GM23248 (cell line): ENCODE measurements around the gene ASIC2. TPM values are rescaled to one million over a fixed set of nuclear protein-coding genes. Genes with fewer than 3 reads are reported as not detected.

ENCODE experiments used
- DNase-seq: peaks from one replicate; pipeline ENCODE4 v3.0.0-alpha.2; 2015
- H2AFZ ChIP-seq: fragments of 200-600 bp; sonication (generic); 2 replicates; pipeline ENCODE4 v1.6.1; 2016; ENCODE audit warnings: antibody characterized with exemption
- H3F3A ChIP-seq: fragments of 200-600 bp; sonication (generic); 2 replicates; pipeline ENCODE4 v1.6.1; 2016; ENCODE audit warnings: mild to moderate bottlenecking, antibody characterized with exemption, mixed run types; ENCODE audit not compliant: insufficient read depth
- H3K27ac ChIP-seq: fragments of 200-600 bp; sonication (generic); 2 replicates; pipeline ENCODE4 v1.5.1; 2016; ENCODE audit warnings: mild to moderate bottlenecking
- H3K27me3 ChIP-seq: fragments of 200-600 bp; sonication (generic); replicated peaks from 2 replicates; pipeline ENCODE4 v1.6.1; 2016; ENCODE audit warnings: mild to moderate bottlenecking; ENCODE audit not compliant: insufficient read depth
- H3K36me3 ChIP-seq: fragments of 200-600 bp; sonication (generic); 2 replicates; pipeline ENCODE4 v1.6.1; 2016; ENCODE audit warnings: low read depth, mild to moderate bottlenecking
- H3K4me1 ChIP-seq: fragments of 200-600 bp; sonication (generic); 2 replicates; pipeline ENCODE4 v1.6.1; 2016; ENCODE audit warnings: mild to moderate bottlenecking; ENCODE audit not compliant: insufficient read depth
- H3K4me2 ChIP-seq: fragments of 200-600 bp; sonication (generic); one replicate; pipeline ENCODE4 v1.6.1; 2016; ENCODE audit warnings: mild to moderate bottlenecking; ENCODE audit not compliant: unreplicated experiment
- H3K4me3 ChIP-seq: fragments of 200-600 bp; sonication (generic); 2 replicates; pipeline ENCODE4 v1.5.1; 2016; ENCODE audit warnings: mild to moderate bottlenecking
- H3K79me2 ChIP-seq: fragments of 200-600 bp; sonication (generic); 2 replicates; pipeline ENCODE4 v1.6.1; 2016; ENCODE audit warnings: mild to moderate bottlenecking; ENCODE audit not compliant: insufficient read depth
- H3K9ac ChIP-seq: fragments of 200-600 bp; sonication (generic); 2 replicates; pipeline ENCODE4 v1.6.1; 2016; ENCODE audit warnings: mild to moderate bottlenecking
- H3K9me2 ChIP-seq: fragments of 200-600 bp; sonication (generic); 2 replicates; pipeline ENCODE4 v1.6.1; 2016; ENCODE audit warnings: mixed run types, mild to moderate bottlenecking, moderate library complexity; ENCODE audit not compliant: insufficient read depth
- H3K9me3 ChIP-seq: fragments of 200-600 bp; sonication (generic); one replicate; pipeline ENCODE4 v1.6.1; 2017; ENCODE audit warnings: low read depth
- H4K20me1 ChIP-seq: fragments of 200-600 bp; sonication (generic); 2 replicates; pipeline ENCODE4 v1.6.0; 2016; ENCODE audit not compliant: insufficient read depth
- EZH2 ChIP-seq: fragments of 200-600 bp; sonication (generic); IDR thresholded peaks from 2 replicates; pipeline ENCODE4 v1.6.1; 2018; ENCODE audit warnings: antibody characterized with exemption, mild to moderate bottlenecking; ENCODE audit not compliant: insufficient read depth, poor library complexity, severe bottlenecking
- EZH2phosphoT487 ChIP-seq: fragments of 200-600 bp; sonication (generic); IDR thresholded peaks from 2 replicates; pipeline ENCODE4 v1.6.1; 2018; ENCODE audit warnings: antibody characterized with exemption, moderate library complexity, mild to moderate bottlenecking, low read depth; ENCODE audit not compliant: insufficient read depth
- WGBS, 2 experiments: methylation state at CpG; one replicate each; pipeline ENCODE4 v1.1.6; 2015 to 2017; ENCODE audit warnings: low lambda C conversion rate in 2 of 2, low coverage in 1 of 2; ENCODE audit errors: missing lambda C conversion rate in 2 of 2; 5-methylcytosine and 5-hydroxymethylcytosine counted together
- in situ Hi-C: fragments of 300-500 bp; cut with MboI; formaldehyde crosslinking; loops from 2 replicates; pipeline ENCODE4 v1.15.0; 2020
- polyA plus RNA-seq: library from polyadenylated mRNA; unstranded; fragments of >200 nt; fragmentation: Nextera tagmentation; extraction: Ambion mirVana; gene quantifications from 2 replicates; pipeline ENCODE4 v1.2.1, GENCODE V29; 2016
- total RNA-seq: library from RNA; depleted of rRNA; stranded (reverse); fragments of >200 nt; shearing (Covaris generic); gene quantifications from 2 replicates; pipeline ENCODE4 v1.2.3, GENCODE V29; 2014

The ASIC2 gene
- total and polyA plus RNA-seq, 2 experiments from 2014 or later, result under 0.01 TPM; not detected in 1

DNA sequence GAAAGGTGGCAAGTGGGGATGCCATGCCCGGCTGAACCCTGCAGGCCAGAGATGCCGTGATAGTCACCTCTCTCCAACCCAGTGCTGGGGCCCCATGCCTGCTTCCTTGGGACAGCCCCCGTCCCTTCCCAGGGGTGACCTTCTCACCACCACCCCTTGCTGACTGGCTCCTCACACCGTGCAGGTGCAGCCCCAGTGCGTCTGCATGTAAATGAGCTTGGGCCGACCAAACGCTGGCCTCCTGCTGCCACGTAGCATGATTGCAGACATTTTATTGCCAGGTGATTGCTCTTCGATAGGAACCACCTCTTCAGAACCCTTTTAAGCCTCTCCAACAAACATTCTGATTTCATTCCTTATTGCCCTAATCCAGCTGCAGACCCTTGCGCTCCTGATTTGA is 32.5 kb downstream of the ASIC2 start:
- no peaks in the 10 kb centered on the region for H4K20me1 ChIP-seq
- WGBS, 2 experiments, result 86 to 88% methylated on average over 10 of the region's 10 CpGs
- H3K9me3 ChIP-seq, result no peaks in the 10 kb centered on the region
- no peak for DNase-seq
- in situ Hi-C loops, result no loop called here
- TF ChIP-seq EZH2 (no peak), EZH2phosphoT487 (no peak)
- no peaks in the 10 kb centered on the region for H3K36me3 ChIP-seq
- H3K9me2 ChIP-seq, result no peaks in the 10 kb centered on the region
- H3K79me2 ChIP-seq, result no peaks in the 10 kb centered on the region
- H3K4me3 ChIP-seq, result no peak overlapping the region
- no peaks in the 10 kb centered on the region for H3K4me1 ChIP-seq
- H3K27me3 ChIP-seq, result peaks cover 11% of the 10 kb centered on the region; the same call in 1 of the 2 replicates
- no peak overlapping the region for H3K9ac ChIP-seq
- H3F3A ChIP-seq, result no peaks in the 10 kb centered on the region
- H2AFZ ChIP-seq, result no peak overlapping the region
- H3K27ac ChIP-seq, result no peak overlapping the region
- H3K4me2 ChIP-seq, result no peak overlapping the region

DNA sequence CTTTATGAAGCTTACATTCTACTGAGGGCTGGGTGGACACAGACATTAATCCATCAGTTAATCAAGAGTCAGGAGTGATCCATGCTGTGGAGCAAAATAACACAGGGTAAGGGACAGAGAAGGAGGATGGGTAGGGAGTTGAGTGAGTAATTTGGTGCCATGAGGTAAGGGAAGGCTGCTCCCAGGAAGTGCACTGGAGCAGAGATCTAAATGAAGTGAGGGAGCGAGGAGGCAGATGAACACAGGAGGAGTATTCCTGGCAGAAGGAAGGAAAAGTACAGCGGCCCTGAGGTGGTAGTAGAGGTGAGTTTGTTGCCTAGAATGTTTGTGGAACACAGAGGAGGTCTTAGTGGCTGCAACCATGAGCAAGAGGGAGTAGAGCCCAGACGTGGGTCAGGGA is 34.8 kb downstream of the ASIC2 start:
- Histone ChIP-seq H3K27me3 (peaks cover 20% of the 10 kb centered on the region), H3K4me2 (no peak overlapping the region), H3K79me2 (no peaks in the 10 kb centered on the region), H3K27ac (no peak overlapping the region), H3F3A (no peaks in the 10 kb centered on the region), H3K9me2 (no peaks in the 10 kb centered on the region), H3K9me3 (no peaks in the 10 kb centered on the region), H4K20me1 (no peaks in the 10 kb centered on the region), H3K4me3 (no peak overlapping the region), H3K4me1 (no peaks in the 10 kb centered on the region), H2AFZ (no peak overlapping the region), H3K9ac (no peak overlapping the region), H3K36me3 (no peaks in the 10 kb centered on the region)
- in situ Hi-C loops, result no loop called here
- WGBS, 2 experiments, result 70 to 72% methylated on average over 3 of the region's 3 CpGs
- no peak for DNase-seq
- TF ChIP-seq EZH2 (no peak), EZH2phosphoT487 (no peak)

DNA sequence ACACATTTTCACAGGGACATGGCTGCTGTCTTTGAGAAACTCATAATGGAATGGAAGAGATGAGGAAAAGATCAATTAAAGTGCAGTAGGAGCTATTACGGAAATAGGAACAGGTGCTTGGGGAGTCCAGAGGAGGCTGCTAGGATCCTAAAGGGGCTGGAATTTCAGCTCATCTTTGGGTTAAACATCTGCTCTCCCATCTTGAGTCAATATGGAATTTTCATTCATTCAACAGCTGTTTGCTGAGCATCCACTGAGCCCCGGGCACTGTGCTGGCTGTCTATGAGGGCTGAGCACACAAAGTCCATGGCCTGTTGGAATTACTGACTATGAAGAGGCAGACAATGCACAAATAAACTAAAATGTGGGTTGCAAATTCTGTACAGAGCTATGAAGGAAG is 47.9 kb downstream of the ASIC2 start:
- Histone ChIP-seq H3K36me3 (no peaks in the 10 kb centered on the region), H3K9me3 (no peaks in the 10 kb centered on the region), H3K79me2 (no peaks in the 10 kb centered on the region), H3K4me2 (no peak overlapping the region), H4K20me1 (no peaks in the 10 kb centered on the region), H3K9me2 (no peaks in the 10 kb centered on the region), H3K4me1 (peaks cover 6% of the 10 kb centered on the region; the same call in 1 of the 2 replicates), H3K4me3 (no peak overlapping the region), H2AFZ (no peak overlapping the region), H3K27ac (no peak overlapping the region), H3K9ac (no peak overlapping the region), H3K27me3 (peaks cover 23% of the 10 kb centered on the region; the same call in 1 of the 2 replicates), H3F3A (no peaks in the 10 kb centered on the region)
- 82 to 86% methylated on average over 2 of the region's 2 CpGs for WGBS, 2 experiments
- in situ Hi-C loops, result no loop called here
- no peak for TF ChIP-seq EZH2
- no peak for TF ChIP-seq EZH2phosphoT487
- DNase-seq, result no peak

DNA sequence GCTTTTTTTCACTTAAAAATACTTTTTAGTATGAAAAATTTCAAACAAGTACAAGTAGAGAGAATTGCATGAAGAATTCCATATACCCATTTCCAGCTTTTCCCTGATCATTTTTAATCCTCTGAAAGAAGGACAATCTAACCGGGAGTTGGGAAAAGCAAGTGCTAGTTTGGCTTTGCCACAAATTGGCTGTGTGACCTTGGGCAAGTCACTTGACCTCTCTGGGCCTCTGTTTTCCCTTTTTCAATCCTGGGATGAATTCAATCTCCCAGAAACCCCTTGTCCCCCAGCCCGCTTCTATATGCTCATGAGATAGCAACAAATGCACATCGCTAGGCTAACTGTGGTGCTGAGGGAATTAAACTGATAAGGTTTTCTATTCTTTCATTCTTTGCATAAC is 49.4 kb downstream of the ASIC2 start:
- 87 to 90% methylated on average over 3 of the region's 3 CpGs for WGBS, 2 experiments
- no peaks in the 10 kb centered on the region for H3F3A ChIP-seq

More for the DNA sequence above, 49.4 kb downstream of the ASIC2 start:
- in situ Hi-C loops, result no loop called here
- H2AFZ ChIP-seq, result no peak overlapping the region
- no peak overlapping the region for H3K9ac ChIP-seq
- H3K9me2 ChIP-seq, result no peaks in the 10 kb centered on the region
- no peaks in the 10 kb centered on the region for H3K36me3 ChIP-seq
- no peaks in the 10 kb centered on the region for H3K79me2 ChIP-seq
- peaks cover 6% of the 10 kb centered on the region; the same call in 1 of the 2 replicates for H3K4me1 ChIP-seq
- H3K4me2 ChIP-seq, result no peak overlapping the region
- no peak overlapping the region for H3K27ac ChIP-seq
- no peak for TF ChIP-seq EZH2
- no peak for TF ChIP-seq EZH2phosphoT487
- no peak overlapping the region for H3K4me3 ChIP-seq
- no peak for DNase-seq
- peaks cover 22% of the 10 kb centered on the region; the same call in 1 of the 2 replicates for H3K27me3 ChIP-seq
- no peaks in the 10 kb centered on the region for H3K9me3 ChIP-seq
- no peaks in the 10 kb centered on the region for H4K20me1 ChIP-seq
